Fibroblast of pulmonary artery (primary cell): ENCODE measurements around the gene P2RX4.
"Not testable (repeated sequence)": the region's sequence is repeated elsewhere in the genome, so short reads cannot be mapped to it uniquely, and the experiment has no call there.

Source experiments
- DNase-seq: peaks from one replicate; pipeline ENCODE4 v3.0.0-alpha.2; 2010; ENCODE audit warnings: low read depth
- H3K4me3 ChIP-seq: replicated peaks from 2 replicates; pipeline ENCODE4 v1.5.1; 2011; ENCODE audit warnings: low read depth, mild to moderate bottlenecking, control low read depth, low read length, moderate library complexity
- CTCF ChIP-seq: IDR thresholded peaks from 2 replicates; pipeline ENCODE4 v1.5.1; 2011; ENCODE audit warnings: mild to moderate bottlenecking, control low read depth, low read length, inconsistent platforms; ENCODE audit errors: missing control alignments

The P2RX4 gene

GRCh38 chr12:121274036-121274763 lies 64.3 kb downstream of the P2RX4 start:
- no peak for DNase-seq
- H3K4me3 ChIP-seq: no peak overlapping the region
- no peak for TF ChIP-seq CTCF

- no peak for DNase-seq
Measured at GRCh38 chr12:121277374-121277759, 67.4 kb downstream of the P2RX4 start.

DNA sequence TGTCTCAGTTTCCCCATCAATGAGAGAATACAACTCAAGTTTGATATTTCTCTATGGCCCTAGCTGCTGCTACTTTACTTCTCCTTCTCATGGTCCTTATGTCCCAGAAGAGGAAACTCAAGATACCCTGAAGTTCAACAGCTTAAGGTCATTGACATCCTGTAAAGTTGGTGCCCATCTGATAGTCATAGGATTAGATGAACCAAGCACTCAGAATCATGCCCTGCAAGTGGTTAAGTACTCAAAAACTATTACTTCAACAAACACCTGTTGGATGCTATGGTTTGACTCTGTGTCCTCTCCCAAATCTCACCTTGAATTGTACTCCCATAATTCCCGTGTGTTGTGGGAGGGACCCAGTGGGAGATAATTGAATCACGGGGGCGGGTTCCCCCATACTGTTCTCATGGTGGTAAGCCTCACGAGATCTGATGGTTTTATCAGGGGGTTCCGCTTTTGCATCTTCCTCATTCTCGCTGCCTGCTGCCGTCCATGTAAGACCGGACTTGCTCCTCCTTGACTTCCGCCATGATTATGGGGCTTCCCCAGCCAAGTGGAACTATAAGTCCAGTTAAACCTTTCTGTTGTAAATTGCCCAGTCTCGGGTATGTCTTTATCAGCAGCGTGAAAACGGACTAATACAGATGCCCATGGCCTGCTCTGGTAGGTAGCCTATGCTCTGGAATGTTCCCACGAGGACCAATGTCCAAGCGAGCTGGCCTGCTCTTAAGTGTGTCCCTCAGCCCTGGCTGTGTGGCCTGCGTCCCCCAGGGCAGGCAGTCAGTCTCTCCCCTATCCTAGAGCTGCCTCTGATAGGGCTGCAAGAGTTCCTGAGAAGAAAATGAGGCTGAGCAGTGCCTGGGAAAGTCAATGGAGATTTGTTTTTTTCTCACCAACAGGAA lies 68.5 kb downstream of the P2RX4 start:
- H3K4me3 ChIP-seq: no peak overlapping the region
- no peak for DNase-seq
- no peak for TF ChIP-seq CTCF

More at GRCh38 chr12:121277374-121277759, 67.4 kb downstream of the P2RX4 start:
- TF ChIP-seq CTCF: no peak
- no peak overlapping the region for H3K4me3 ChIP-seq

- peak; percentile 93 for DNase-seq
- no peak overlapping the region for H3K4me3 ChIP-seq
- no peak for TF ChIP-seq CTCF
Measured at GRCh38 chr12:121279071-121279375, 69.1 kb downstream of the P2RX4 start.

GRCh38 chr12:121279507-121279915 lies 69.6 kb downstream of the P2RX4 start:
- TF ChIP-seq CTCF: no peak
- peak; percentile 57 for DNase-seq
- H3K4me3 ChIP-seq: no peak overlapping the region

- not testable (repeated sequence) for H3K4me3 ChIP-seq, DNase-seq
Measured at GRCh38 chr12:121280531-121280930, 70.6 kb downstream of the P2RX4 start.

DNA sequence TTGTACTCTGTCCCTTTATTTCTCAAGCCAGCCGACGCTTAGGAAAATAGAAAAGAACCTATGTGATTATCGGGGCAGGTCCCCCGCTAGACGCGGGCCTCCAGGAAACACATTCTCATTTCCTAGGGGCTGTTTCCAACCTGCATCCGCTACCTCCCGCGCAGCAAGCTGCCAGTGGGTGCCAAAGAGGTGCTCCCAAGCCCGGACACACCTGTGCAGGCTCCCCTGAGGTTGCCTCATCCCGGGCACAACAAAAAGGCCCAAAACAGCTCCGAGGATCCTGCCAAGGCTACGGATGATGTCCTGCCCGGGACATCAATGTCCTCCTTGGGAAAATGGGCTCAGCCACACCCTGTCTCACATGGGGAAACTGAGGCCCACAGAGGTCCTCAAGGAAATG lies 71.2 kb downstream of the P2RX4 start:
- not testable (repeated sequence) for DNase-seq, H3K4me3 ChIP-seq
